Liver (tissue), 3 donors: ENCODE results near the gene EPB41L4B.
A peak's percentile ranks its signal among the peaks of the same experiment; 100 is the strongest.

Source experiments
- CTCF ChIP-seq: fragments of 150-350 bp; IDR thresholded peaks from 2 replicates; pipeline ENCODE4 v1.5.1; 2017; ENCODE audit warnings: improper control_type of control experiment, low read depth, low read length; ENCODE audit not compliant: missing input control
- EGR1 ChIP-seq, 2 donors: IDR thresholded peaks; 2 replicates each; pipeline ENCODE4 v1.6.1; 2016 to 2018; ENCODE audit warnings: antibody characterized with exemption in 2 of 2, low read depth in 2 of 2
- FOXA1 ChIP-seq: IDR thresholded peaks from 2 replicates; pipeline ENCODE4 v1.6.1; 2016; ENCODE audit warnings: antibody characterized with exemption
- JUND ChIP-seq, 2 donors: IDR thresholded peaks; 2 replicates each; pipeline ENCODE4 v1.6.1; 2016; ENCODE audit warnings: antibody characterized with exemption in 2 of 2
- MAX ChIP-seq: IDR thresholded peaks from 2 replicates; pipeline ENCODE4 v1.6.1; 2016; ENCODE audit warnings: antibody characterized with exemption
- RAD21 ChIP-seq, 2 donors: IDR thresholded peaks; 2 replicates each; pipeline ENCODE4 v1.6.1; 2016; ENCODE audit warnings: antibody characterized with exemption in 2 of 2, mild to moderate bottlenecking in 2 of 2
- TAF1 ChIP-seq: conservative IDR thresholded peaks from 2 replicates; pipeline ENCODE4 v1.6.1; 2016; ENCODE audit warnings: antibody characterized with exemption, mild to moderate bottlenecking
- YY1 ChIP-seq: IDR thresholded peaks from 2 replicates; pipeline ENCODE4 v1.6.1; 2016; ENCODE audit warnings: antibody characterized with exemption, mild to moderate bottlenecking
- ZBTB33 ChIP-seq: IDR thresholded peaks from 2 replicates; pipeline ENCODE4 v1.6.1; 2016; ENCODE audit warnings: antibody characterized with exemption
- donor health status: healthy.
- donor health status: healthy.

- TF ChIP-seq CTCF (no peak), YY1 (no peak), FOXA1 (no peak), EGR1 (IDR thresholded peaks at IDR 0.05; ENCODE audit: low read depth in 2 of 2) (no peak), ZBTB33 (peak; percentile 13), JUND (IDR thresholded peaks at IDR 0.05) (no peak), RAD21 (IDR thresholded peaks at IDR 0.05) (peak in 1 of 2 donors; percentile 5), MAX (no peak), TAF1 (peak; percentile 4)
Measured at GRCh38 chr9:109254317-109254716, 66.5 kb downstream of the EPB41L4B start.
